NCI-H1048 (cell line): Measurements from ENCODE around the gene FAAP100.
"Not testable (repeated sequence)": the region's sequence is repeated elsewhere in the genome, so short reads cannot be mapped to it uniquely, and the experiment has no call there.

Experiments
- DNase-seq: peaks from one replicate; lab custom pipeline; 2025; lab: John Stamatoyannopoulos, UW

Gene FAAP100

DNA sequence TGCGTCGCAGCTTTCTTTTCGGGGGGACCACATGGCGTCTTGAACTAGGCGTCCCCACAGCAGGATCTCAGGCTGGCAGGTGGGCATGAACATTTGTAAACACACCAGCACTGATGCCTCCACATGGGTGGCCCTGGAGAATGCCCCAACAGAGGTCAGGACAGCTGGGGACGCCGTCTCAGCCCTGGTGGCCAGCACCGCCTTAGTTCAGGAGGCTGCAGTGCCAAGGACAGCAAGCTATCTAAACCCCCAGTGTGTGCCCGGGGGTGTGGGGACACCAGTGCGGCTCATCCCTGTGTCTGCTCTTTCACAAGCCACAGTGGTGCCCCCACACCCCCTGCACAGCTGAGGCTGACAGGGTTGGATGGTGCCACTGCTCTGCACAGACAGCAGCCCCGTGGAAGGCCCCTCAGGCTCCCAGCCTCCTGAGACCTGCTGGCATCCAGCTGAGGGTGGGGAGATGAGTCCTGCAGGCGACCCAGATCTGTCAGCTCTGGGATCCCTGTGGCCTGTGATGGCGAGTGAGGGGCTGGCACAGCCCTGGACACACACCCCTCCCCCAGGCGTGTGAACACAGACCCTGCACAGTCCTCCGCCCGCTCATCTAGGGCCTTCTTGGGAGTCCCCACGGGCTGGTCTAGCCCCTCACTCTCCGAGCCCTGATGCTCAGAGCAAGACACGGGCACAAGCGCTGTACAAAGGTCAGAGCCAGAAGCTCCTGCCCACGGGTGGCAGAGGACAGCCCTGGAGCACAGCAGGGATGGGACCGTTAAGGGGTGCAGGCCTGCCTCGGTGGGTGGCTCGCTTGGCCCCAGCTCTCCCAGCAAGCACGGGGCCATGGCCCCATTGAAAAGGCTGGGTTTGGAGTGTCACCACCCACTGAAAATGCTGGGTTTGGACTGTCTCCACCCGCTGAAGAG is 13.2 kb downstream of the FAAP100 start:
- no peak for DNase-seq

DNA sequence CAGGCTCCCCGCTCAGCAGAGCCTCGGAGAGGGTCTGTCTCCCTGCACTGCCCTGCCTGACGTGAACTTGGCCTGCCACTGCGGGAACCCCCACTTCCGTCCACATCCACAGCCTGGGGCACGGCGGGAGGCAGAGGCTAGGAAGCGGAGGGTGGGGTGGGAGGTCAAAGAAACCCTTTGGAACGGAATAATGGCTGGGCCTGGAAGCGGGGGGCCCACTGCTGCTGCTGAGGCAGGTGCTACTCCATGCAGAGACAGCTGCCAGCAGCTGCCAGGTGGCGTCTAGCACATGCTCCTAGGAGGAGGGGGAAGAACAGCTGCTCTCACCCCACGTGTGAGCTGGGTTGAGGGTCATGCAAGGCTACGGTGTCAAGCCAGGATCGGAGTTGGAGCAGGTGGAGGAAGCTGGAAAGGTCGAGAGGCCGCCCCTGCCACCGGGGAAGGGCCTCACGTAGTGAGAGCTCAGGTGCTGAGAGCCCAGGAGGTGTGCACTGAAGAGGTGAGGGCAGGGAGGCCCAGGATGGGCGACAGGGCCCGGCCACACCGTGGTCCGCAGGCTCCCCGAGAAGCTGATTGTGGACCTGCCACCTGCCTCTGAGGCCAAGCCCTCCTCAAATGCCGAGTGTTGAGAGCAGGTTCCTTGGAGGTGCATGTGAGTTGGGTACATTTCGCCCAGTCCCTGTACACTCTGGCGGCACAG is 14.1 kb downstream of the FAAP100 start:
- no peak for DNase-seq

DNA sequence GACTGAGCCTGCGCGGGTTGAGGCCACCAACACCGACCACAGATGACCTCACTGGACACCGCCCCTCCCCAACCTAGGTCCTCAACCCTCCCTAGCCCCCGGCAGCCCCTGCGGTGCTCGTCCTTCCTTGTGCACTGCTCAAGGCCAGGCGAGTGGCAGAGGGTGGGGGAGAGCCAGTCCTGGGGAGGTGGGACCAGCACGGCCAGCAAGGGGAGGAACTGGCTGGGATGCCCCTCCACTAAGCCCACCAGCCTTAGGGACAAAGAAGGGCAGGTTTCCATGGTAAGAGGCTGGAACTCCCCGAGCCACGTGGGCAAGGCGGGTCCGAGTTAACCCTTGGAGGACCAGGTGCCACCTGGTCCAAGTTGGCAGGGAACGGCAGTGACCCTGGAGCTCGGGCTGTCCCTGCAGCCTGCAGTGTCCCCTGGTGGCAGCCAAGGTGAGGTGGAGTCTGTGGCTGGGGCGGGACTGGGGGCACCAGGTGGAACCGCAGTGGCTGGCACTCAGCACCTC is 14.8 kb downstream of the FAAP100 start:
- no peak for DNase-seq

DNA sequence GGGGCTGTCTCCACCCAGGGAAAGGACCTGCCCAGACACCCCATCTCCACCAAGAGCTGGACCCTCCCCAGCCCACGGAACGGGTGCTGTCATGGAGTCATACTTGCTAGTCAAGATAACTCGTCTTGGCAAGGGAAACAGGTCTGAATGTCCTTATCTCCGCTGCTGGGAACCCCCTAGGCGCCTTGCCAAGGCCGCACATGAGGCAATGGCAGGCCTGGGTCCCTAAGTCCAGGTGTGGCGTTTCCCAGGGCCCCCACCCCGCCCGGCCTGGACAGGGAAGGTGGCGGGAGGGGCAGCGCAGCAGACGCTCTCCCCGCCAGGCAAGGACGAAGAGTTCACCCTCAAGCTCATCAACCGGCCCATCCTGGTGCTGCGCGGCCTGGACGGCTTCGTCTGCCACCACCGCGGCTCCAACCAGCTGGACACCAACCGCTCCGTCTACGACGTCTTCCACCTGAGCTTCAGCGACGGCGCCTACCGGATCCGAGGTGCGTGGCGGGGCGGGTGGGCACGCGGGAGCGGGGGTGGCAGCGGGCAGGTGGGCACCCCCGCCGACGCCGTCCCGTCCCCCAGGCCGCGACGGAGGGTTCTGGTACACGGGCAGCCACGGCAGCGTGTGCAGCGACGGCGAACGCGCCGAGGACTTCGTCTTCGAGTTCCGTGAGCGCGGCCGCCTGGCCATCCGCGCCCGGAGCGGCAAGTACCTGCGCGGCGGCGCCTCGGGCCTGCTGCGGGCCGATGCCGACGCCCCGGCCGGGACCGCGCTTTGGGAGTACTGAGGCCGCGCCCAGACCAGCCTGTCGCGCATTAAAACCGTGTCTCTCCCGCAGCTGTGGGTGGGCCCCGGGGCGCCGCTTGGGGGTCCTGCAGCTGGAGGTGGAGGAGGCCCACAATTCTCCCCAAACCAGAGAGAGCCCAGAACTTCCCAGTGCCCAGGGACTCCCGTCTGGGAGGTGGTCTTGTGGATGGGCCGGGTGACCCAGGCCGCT is 15.6 kb downstream of the FAAP100 start:
- DNase-seq, result no peak

DNA sequence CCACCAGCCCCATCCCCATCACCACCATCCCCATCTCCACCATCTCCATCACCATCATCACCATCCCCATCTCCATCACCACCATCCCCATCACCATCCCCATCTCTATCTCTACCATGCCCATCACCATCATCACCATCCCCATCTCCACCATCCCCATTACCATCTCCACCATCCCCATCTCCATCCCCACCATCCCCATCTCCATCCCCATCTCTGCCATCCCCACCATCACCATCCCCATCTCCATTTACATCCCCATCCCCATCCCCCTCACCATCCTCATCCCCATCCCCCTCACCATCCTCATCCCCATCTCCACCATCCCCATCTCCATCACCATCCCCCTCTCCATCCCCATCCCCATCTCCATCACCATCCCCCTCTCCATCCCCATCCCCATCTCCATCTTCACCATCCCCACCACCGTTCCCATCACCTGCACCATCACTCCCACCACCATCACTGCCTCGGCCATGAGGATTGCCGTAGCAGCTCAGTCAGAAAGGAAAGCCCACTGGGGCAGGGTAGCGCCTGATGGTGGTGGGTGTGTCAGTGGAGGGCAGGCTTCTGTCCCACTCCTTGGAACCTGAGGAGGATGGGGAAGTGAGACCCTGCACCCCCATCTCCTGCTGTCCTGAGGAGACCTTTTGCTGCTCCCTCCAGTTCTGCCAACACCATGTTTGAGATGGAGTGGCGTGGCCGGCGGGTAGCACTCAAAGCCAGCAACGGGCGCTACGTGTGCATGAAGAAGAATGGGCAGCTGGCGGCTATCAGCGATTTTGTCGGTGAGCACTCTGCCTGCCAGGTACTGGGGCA is 16.5 kb downstream of the FAAP100 start:
- DNase-seq, result no peak

DNA sequence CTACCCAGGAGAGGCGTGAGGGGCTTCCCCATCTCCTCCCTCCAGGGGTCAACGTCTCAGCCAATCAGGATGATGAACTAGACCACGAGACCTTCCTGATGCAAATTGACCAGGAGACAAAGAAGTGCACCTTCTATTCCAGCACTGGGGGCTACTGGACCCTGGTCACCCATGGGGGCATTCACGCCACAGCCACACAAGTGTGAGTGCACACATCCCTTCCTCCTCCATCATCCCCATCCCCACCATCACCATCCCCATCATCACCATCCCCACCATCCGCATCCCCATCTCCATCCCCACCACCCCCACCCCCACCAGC is 17.2 kb downstream of the FAAP100 start:
- no peak for DNase-seq

DNA sequence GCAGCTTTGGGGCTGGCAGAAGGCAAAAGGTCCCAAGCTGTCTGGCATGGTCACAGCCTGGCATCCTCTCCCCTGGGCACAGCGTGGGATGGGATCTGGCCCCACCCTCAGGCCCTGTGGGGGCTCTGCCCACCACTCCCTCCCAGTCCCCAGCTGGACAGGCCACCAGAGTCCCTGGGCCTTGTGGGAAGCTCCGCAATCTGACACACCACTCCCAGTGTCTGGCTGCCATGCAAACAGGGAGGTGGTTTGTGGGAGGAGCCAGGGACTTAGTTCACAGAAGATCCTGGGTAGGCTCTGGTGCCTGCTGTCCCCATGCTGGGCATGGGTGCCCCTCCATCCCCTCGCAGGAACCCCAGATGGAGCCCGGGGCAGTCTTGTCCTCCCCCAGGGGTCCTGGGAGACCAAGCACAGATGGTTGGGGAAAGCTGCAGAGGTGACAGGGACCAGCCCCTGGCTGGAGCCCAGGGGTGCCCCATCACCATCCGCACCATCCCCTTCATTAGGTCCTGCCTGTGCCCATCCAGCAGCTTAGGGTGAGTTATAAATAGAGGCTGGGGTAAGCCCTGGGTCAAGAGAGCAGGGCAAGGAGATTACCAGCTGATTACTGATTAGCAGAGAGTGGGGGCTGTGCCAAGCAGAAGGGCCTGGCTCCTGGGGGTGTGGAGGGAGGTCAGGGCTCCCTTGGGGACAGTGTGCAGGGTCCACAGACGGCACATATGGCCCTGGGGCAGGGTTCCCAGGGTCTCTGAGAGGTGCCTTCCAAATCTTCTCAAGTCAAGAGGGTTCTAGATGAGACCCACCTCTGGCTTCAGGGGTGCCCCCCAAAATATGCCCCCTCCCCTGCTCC is 17.8 kb downstream of the FAAP100 start:
- no peak for DNase-seq

DNA sequence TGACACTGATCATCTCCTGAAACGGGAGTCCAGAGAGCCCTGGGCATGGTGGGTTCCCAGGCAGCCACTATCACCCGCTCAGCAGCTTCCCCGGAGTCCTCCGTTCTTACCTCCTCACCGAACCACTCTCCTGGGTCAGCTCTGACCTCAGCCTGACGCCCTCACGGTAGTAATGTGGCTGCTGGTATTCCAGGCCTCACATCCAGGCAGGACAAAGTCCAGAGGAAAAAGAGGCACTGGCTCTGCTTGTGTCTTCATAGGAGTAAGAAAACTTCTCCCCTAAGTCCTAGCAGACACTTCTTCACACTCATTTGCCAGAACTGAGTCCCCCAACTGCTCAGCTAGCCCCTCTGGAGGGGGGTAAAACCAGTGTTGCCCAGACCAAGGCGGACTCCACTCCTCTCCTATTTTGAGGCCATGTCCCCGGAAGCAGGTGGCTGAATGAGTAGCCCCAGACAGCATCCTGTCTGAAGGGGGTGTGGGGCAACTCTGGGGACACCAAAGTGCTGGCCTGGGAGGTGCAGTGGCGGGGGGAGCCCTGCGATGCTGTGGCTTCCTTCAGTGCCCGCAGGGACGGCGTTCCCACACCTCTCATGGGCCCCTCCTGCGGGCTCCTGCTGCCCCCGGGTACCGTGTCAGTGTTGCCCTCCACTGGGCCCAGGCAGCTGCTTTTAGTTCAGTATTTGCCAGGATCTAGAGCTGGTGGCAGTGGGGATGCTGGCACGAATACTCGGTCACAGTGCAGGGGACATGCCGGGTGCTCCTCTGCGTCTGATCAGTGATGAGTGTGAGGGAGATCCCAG is 18.6 kb downstream of the FAAP100 start:
- DNase-seq, result no peak

DNA sequence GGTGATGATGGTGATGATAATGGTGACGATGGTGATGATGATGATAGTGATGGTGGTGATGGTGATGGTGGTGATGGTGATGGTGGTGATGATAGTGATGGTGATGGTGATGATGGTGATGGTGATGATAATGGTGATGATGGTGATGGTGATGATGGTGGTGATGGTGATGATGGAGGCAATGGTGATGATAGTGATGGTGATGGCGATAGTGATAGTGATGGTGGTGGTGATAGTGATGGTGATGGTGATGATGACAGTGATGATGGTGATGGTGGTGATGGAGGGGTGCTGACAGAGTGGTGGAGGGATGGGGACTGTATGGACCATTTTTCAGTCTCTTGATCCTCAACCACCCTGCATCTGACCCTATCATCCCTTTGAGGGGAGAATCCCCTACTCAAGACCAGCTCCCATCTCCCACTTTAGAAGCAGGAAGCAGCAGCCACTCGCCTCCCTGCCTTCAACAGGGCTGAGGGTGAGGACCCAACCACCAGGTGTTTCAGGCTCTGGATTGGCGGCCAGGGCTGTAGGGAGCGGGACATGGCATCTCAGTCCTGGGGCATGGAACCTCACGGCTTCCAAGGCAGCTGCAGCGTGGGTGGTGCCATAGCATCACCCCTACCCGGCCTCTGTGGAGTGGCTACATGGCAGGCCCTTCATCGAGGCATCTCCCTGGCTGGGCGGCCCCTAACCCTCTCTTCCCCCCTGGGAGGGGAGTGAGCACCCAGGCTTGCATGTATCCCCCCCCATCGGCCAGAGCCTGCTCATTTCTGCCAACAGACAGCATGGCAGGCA is 19.5 kb downstream of the FAAP100 start:
- no peak for DNase-seq

DNA sequence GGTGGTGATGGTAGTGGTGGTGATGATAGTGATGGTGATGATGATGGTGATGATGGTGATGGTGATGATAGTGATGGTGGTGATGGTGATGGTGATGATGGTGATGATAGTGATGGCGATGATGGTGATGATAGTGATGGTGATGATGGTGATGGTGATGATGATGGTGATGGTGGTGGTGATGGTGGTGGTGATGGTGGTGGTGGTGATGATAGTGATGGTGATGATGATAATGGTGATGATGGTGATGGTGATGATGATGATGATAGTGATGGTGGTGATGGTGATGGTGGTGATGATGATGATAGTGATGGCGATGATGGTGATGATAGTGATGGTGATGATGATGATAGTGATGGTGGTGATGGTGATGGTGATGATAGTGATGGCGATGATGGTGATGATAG is 20.2 kb downstream of the FAAP100 start:
- not testable (repeated sequence) for DNase-seq

DNA sequence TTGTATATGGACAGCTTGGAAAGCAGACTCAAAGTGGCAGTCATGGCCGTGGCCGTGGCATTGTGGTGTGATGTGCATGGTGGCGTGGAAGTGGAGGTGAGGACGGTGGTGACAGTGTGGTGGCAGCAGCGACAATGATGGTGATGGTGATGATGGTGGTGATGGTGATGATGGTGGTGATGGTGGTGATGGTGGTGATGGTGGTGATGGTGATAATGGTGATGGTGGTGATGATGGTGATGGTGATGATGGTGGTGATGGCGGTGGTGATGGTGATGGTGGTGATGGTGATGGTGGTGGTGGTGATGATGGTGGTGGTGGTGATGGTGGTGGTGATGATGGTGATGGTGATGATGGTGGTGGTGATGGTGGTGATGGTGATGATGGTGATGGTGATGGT is 21.1 kb downstream of the FAAP100 start:
- DNase-seq, result not testable (repeated sequence)

DNA sequence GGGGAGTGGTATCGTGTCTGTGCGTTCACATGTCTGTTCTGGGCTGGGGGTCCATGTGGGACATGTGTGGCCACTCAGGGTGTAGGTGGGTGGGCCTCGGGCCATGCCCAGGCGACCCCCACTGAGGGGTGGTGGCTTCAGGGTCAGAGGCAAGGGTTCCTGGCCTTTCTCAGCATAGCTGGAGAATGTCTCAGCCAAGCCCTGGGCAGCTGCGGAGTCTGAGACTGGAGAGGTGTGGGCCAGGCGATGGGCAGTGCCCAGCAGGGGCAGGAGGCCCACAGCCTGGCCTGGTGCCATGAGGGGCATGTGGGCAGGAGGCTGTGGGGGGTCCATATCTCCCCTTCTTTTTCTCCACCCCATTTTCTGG is 22.7 kb downstream of the FAAP100 start:
- no peak for DNase-seq

DNA sequence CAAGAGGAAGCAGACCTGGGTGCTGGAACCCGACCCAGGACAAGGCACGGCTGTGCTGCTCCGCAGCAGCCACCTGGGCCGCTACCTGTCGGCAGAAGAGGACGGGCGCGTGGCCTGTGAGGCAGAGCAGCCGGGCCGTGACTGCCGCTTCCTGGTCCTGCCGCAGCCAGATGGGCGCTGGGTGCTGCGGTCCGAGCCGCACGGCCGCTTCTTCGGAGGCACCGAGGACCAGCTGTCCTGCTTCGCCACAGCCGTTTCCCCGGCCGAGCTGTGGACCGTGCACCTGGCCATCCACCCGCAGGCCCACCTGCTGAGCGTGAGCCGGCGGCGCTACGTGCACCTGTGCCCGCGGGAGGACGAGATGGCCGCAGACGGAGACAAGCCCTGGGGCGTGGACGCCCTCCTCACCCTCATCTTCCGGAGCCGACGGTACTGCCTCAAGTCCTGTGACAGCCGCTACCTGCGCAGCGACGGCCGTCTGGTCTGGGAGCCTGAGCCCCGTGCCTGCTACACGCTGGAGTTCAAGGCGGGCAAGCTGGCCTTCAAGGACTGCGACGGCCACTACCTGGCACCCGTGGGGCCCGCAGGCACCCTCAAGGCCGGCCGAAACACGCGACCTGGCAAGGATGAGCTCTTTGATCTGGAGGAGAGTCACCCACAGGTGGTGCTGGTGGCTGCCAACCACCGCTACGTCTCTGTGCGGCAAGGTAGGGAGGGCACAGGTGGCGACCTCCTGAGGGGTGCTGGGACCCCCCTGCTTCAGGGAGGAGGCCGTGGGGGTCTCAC is 23.3 kb downstream of the FAAP100 start:
- no peak for DNase-seq

DNA sequence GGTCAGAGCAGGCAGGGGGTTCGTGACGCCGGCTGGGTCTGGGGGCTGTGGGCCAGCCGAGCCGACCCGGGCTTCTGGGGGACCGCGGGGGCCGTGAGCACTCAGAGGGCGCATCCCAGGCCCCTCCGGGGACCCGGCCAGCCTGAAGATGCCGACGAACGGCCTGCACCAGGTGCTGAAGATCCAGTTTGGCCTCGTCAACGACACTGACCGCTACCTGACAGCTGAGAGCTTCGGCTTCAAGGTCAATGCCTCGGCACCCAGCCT is 23.8 kb downstream of the FAAP100 start:
- no peak for DNase-seq

DNA sequence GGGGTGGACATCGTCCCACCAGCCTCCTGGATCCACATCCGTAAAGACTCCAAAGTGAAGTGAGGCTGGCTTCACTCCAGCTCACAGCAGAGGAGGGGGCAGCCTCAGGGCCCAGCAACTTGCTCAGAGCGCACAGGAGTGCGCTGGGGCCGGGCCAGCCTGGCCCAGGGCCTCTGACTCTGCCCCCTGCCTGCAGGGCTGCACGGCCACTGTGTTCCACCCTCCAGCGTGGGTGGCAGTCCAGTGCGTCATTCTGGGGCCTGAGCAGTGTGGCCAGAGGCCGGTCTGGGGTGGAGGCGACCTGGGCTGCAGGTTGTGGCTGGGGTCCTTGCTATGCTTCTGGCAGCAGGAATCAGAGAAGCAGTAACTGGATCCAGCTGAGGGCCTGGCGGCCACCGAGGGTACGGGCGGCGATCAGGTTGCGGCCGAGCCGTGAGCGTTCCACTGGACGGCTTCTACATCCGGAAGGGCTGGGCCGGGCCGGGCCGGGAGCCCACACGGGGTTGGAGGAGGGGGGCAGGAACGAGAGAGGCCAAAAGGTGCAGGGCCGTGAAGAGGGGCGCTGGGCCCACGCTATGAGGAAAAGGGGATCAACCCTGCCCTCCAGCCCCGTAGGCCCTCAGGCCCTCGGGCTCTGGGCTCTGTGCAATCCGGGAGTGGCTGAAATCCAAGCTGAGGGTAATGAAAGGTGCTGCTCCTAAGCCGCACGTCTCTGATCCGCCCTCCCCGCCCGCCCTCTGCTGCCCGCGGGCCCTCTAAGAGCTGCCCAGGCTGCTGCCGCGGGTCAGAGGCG is 24.4 kb downstream of the FAAP100 start, which contains the start of gene FSCN2:
Gene FSCN2 (plus strand): TSS at position 787 of the 793 bp plus-strand sequence. CDS start 155 bp downstream, outside the sequence.
- DNase-seq, result no peak

DNA sequence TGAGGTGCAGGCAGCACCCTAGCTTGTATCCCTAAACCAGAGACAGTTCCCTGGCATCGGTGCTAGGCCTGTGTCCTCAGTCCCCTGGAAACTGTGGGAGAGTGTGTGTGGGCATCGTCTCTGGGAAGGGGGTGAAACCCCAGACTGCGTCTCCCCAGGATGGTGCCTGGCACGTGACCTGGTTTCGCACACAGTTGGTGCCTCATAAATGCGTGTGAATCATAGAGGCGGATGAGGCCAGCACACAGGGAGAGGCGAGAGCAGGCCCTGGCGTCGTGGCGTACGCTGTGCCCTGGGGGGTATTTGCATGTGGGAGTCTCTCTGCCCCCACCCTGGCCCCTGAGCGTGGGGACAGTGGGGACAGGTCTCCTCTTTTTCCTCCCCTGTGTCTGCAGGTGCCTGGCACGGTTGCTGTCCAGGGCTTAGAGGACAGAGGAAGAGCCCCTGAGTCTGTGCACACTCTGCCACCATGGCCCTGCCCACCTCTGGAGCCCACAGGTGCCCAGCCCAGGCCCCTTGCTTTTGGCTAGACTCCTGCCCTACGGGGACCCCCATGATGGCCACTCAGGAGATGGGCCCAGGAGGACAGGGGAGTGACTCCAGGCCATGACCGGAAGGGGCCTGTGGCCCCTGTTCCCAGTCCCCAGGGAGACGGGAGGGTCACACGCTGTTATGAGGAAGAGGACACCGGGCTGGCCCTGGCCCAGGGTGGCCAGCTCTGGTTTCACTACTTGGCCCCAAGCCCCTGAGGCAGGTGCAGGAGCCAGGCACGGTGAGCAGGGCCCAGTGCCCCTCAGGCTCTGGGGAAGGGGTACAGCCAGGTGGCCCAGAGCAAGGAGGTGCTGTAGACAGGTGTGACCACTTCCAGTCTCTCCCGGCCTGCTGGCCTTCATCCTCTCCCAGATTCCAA is 25.2 kb downstream of the FAAP100 start:
- no peak for DNase-seq
